GM18505 (cell line): ENCODE data around the gene IGFN1.

Experiments used
- ATAC-seq: cut with Tn5 transposase; IDR thresholded peaks from one replicate; pipeline ENCODE4 v1.9.1; 2021; ENCODE audit not compliant: unreplicated experiment
- POLR2A ChIP-seq: IDR thresholded peaks from 4 replicates; pipeline ENCODE4 v1.6.1; 2011; ENCODE audit warnings: borderline replicate concordance; ENCODE audit not compliant: insufficient read depth, insufficient read length; ENCODE audit errors: extremely low read depth

Gene IGFN1

DNA sequence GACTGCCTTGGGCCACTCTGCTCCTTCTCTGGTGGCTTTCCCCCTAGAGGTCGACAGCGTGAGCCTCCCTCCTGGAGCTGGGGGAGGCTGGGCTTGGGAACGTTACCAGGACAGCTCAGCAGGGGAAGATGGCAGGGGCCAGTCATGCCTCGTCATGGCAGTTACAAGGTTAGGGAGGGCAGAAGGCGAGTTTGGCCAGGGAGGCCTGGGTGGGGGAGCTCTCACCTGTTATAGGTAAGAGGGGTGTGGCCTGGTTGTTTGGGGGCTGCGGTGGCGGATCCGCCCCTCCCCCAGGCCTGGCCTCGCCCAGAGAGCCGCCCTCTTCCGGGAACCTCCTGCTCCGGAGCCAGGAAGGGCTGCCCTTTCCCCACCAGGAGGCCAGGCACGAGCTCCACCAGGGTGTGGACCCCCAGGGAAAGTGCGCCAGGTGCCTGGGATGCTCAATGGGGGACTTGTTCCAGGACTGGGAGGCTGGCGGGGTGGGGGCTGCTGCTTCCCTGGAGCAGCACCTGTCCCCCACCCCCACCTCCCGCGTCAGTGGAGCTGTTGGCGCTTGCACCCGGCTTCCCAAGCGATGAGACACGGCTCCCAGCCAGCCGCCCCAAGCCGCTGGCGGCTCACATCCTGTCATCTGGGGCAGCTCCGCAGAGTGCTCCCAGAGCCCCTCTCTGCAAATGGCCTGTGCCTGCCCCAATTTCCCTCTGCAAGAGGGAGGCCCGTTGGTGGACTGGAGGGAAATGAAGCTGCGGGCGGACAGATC is 69.0 kb downstream of the IGFN1 start:
- no peak for ATAC-seq
- no peak for TF ChIP-seq POLR2A

DNA sequence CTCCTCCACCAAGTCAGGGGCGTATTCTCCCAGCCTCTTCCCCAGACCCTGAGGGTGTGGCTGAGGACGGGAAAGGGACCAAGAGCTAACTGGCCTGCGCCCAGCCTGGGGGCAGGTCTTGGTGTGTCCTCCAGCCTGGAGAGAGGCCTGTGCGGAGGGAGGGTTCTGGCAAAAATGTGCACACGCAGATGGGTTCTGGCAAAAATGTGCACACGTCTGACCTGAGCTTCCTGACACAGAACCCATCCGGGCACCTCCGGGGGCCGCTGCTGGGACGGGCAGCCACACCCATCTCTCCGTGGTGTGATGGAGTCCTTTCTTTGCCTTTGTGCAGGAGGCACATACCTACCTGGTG is 69.6 kb downstream of the IGFN1 start:
- ATAC-seq = no peak
- TF ChIP-seq POLR2A = no peak

DNA sequence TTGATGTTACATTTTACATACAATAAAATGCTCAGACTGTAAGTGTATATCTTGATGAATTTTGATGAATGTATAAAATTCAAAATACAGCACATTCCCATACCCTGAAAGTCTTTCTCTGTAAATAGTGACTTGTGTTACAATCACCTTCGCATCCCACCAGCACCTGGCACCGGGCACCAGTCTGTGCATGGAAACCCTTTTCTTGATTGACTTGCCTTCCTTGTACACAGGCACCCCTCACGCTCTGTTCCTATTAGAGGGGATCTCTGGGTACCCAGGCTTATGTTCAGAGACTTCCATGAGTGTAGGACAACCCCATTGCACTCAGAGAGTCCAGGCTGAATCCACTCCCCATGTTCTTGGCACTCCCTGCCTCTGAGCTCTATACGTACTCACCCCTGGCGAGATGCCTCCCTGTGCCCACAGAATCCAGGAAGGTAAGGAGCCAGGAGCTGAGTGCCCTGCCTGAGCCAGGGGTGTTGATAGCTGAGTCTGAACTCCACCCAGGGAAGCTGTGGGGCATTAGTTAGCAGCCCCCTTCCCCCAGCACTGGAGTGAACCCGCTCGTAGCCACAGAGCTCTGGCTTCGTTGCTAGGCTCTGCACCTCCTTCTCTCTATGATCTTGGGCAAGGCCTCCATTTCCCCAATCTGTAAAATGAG is 70.2 kb downstream of the IGFN1 start:
- no peak for ATAC-seq
- no peak for TF ChIP-seq POLR2A

DNA sequence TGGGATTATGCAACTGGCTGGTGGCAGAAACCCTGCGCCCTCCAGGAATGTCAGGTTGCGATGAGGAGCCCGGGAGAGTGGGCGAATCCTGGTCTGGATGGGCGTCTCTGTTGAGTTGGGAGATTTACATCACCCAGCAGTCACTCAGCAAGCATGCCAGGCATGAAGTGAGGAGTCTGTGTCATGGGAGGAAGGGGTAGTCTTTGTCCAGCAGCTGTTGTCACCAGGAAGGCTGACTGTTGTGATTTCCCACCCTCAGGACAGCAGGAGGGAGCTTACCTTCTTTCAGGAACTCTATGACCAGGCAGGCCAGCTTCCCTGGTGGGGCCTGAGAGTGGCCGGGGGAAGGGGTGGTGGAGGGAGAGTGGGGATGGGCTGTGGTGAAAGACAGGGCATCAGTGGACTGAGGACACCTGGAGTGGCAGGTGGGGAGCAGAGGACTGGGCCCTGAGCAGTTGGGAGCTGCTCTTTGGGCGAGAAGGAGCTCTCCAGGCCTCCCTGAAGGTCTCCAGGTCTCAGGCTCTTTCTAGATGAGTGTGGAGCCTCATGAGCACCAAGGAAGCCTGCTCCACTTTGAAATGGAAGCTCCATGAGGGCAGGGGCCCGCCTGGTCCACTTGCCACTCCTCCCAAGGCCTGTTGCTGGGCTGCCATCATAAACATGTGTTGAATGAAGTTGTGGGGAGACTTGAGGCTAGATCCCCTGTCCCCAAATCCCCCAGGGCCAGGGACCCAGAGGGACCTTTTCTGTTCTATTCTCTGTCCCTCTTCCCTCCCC is 71.3 kb downstream of the IGFN1 start:
- TF ChIP-seq POLR2A = no peak
- ATAC-seq = no peak

DNA sequence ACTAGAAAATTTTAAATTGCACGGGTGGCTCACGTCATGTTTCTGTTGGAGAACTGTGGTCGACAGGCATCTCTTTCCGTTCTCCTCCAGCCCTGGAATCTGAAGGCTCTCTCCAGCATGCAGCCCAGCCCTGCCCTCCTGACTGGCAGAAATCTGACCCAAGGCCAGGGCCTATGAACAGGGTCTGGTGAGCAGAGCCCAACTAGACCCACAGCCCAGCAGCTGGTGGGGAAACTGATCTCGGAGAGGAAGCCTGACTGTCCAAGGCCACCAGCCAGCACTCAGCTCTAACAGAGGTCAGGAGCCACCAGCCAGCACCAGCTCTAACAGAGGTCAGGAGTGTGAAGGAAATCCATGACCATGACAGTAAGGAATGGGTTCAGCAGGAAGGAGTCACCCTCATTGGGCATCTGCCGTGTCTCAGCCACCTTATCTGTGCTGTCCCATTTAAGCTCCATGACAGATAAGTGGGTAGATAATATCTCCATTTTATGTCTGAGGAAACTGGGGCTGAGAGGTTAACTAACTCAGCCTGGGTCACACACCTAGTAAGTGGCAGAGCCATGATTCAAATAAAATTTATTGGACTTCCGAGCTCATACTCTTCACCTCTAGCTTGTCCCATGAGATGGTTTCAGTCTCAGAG is 72.5 kb downstream of the IGFN1 start:
- ATAC-seq = no peak
- TF ChIP-seq POLR2A = no peak

DNA sequence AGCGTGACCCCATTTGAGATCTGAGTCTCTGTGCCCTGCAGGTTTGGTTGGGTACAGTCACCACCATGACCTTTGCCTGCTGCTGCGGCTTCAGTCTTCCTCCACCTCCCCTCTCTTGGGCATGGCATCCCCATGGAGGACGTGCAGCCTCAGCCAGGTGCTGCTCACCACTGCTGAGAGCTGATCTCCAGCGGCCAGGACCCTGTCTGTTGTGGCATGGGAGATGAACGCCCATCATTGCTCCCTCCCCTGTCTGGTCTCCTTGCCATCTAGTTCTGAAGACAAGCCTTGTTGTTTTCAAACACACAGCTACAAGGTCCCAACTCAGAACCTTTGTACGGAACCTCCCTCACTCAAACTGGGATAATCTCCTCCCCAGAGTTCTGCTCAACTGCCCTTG is 73.4 kb downstream of the IGFN1 start:
- no peak for ATAC-seq
- TF ChIP-seq POLR2A = no peak

DNA sequence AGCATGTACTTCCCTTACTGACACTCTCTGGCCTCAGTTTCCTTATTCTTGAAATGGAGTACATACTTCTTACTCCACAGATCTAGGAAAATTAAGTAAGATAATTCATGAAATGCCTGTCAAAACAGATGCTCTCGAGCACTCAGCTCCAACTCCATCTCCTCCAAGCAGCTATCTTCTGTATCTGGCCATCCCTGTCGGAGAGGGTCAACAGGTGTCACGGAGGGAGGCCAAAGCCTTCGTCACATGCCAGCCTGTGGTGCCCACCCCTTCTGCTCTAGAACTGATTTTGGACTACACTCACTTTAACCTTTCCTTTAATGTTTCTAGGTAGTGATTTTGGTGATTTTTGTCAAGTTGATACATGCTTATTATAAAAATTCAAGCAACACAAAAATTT is 73.9 kb downstream of the IGFN1 start:
- ATAC-seq = no peak
- no peak for TF ChIP-seq POLR2A

DNA sequence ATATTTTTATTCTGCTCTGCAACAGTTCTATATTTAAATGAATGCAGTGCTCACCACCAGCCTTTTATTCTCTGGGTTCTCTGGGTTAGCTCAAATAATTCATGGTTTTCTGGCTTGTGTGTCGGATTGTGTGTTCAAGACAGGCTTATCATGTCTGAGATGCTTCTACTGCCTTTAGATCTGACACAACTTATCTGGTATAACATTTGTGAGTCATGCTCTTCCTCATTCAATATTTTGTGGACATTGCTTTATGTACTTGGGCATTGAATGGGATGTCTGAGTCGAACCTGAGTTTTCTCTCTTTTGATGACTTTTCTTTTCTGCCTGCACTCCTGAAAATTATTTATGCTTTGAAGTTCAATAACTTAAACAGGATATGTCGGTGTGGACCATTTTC is 75.1 kb downstream of the IGFN1 start:
- TF ChIP-seq POLR2A = no peak
- ATAC-seq = no peak

DNA sequence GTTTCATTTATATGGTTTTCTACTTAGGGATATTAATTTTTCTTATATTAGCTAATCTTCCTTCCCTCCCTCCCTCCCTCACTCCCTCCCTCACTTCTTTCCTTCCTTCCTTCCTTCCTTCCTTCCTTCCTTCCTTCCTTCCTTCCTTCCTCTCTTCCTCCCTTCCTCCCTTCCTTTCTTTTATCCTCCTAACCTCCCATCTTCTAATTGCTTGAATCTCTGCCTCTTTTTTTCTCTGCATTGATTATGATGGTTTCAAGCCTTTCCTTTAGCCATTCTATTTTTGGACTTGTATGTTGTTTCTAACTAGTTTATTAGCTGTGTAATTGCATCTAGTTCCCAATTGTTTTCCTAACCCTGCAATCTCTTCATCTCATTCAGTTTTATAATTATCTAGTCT is 75.7 kb downstream of the IGFN1 start:
- TF ChIP-seq POLR2A = no peak
- no peak for ATAC-seq

DNA sequence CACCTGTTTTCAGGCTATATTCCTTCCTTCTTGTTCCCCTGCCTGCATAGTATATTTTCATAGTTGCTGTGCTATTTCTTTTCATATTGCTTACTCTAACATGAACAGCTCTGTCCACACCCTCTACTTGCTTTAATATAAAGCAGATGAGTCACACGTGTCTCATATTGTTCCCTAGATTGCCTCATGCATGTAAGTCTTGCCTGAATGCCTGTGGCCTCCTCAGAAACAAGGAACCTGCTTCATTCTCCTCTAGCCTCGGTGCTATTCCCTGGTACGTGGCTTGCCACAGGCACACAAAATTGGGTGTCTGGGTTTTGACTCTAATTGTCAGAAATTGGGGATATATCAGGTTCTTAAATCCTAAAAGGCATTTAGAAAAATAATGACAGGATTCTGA is 76.2 kb downstream of the IGFN1 start:
- ATAC-seq = no peak
- no peak for TF ChIP-seq POLR2A

DNA sequence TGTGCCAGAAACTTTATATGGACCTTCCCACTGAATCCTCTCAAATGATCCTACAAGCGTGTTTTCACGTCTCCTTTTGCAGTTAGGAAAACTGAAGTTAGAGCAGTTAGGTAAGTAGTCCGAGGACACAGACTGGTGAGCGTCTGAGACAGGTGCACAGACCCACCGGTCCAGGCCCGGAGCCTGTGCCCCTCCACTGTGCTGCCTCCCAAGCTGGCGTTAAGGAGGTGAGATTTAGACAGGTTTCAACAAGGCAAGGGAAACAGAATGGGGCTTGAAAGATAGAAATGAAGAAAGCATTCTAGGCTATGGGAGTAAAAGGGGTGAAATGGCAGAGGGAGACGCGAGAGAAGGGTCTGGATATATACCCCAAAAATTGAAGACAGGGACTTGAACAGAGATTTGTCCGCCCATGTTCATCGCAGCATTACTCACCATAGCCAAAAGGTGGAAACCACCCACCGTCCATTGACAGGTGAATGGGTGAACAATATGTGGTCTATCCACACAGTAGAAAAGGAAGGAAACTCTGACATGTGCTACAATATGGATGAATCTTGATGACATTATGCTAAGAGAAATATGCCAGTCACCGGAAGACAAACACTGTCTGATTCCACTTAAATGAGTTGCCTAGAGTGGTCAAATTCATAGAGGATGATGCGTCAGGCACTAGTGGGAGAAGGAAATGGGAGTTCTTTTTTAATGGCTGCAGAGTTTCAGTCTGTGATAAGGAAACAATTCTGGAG is 77.0 kb downstream of the IGFN1 start:
- TF ChIP-seq POLR2A = no peak
- ATAC-seq = no peak

DNA sequence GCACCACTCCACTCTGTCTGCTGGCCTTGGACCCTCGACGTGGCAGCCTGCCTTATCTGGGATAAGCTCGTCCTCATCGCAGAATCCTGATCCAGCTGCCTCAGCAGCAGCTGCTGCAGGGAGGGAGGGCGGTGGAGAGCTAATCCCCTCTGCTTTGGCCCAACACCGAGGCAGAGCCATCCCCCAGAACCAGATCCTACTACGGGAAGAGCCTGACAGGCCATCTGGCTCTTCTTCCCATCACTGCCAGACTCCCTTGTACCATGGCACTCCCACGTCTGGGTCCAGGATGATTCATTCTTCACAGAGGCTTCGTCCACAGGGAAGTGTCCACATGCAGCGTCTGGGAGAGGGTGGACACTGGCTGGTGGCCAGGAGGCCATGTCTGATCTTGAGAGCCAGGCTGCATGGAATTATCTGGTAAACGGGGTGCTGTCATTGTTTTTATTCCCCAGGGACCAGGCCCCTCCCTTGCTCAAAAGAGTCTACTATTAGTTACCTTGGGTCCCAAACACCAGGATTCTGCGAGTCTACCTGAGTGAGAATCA is 78.1 kb downstream of the IGFN1 start:
- ATAC-seq = no peak
- no peak for TF ChIP-seq POLR2A
